ENCODE data around the gene LRP4.

LRP4 gene

GRCh38 chr11:46949297-46949696, 30.9 kb upstream of the LRP4 start:
- Histone ChIP-seq H3K9ac (ENCODE audit: low read depth, low read length, poor library complexity, severe bottlenecking) (no peak overlapping the region), H3K27me3 (ENCODE audit: insufficient read depth, low read length, poor library complexity, severe bottlenecking) (no peaks in the 10 kb centered on the region), H4K20me1 (ENCODE audit: insufficient read depth, low read length, poor library complexity, severe bottlenecking) (no peaks in the 10 kb centered on the region), H3K4me2 (ENCODE audit: low read depth, low read length, poor library complexity, severe bottlenecking) (no peak overlapping the region), H2AFZ (ENCODE audit: low read length) (no peak overlapping the region), H3K36me3 (ENCODE audit: insufficient read depth, low read length) (no peaks in the 10 kb centered on the region), H3K4me1 (ENCODE audit: insufficient read depth, low read length, poor library complexity, severe bottlenecking) (peaks cover 19% of the 10 kb centered on the region), H3K9me2 (replicated peaks; ENCODE audit: low read depth, low read length) (no peaks in the 10 kb centered on the region), H3K79me2 (ENCODE audit: insufficient read depth, low read length) (no peaks in the 10 kb centered on the region), H3F3A (ENCODE audit: low read depth) (no peaks in the 10 kb centered on the region), H3K9me3 (ENCODE audit: insufficient read depth, low read depth, low read length) (no peaks in the 10 kb centered on the region), H3K4me3 (ENCODE audit: low read length, poor library complexity, severe bottlenecking) (no peak overlapping the region)
- TF ChIP-seq EZH2phosphoT487 (IDR thresholded peaks at IDR 0.05; ENCODE audit: borderline replicate concordance) (no peak), CTCF (conservative IDR thresholded peaks at IDR 0.05; ENCODE audit: low read length) (no peak)

- Histone ChIP-seq H3K9ac (ENCODE audit: low read depth, low read length, poor library complexity, severe bottlenecking) (no peak overlapping the region), H3K9me3 (ENCODE audit: insufficient read depth, low read depth, low read length) (no peaks in the 10 kb centered on the region), H3K79me2 (ENCODE audit: insufficient read depth, low read length) (no peaks in the 10 kb centered on the region), H3K4me1 (ENCODE audit: insufficient read depth, low read length, poor library complexity, severe bottlenecking) (peaks cover 19% of the 10 kb centered on the region), H4K20me1 (ENCODE audit: insufficient read depth, low read length, poor library complexity, severe bottlenecking) (no peaks in the 10 kb centered on the region), H2AFZ (ENCODE audit: low read length) (no peak overlapping the region), H3K27me3 (ENCODE audit: insufficient read depth, low read length, poor library complexity, severe bottlenecking) (no peaks in the 10 kb centered on the region), H3F3A (ENCODE audit: low read depth) (no peaks in the 10 kb centered on the region), H3K9me2 (replicated peaks; ENCODE audit: low read depth, low read length) (no peaks in the 10 kb centered on the region), H3K4me2 (ENCODE audit: low read depth, low read length, poor library complexity, severe bottlenecking) (no peak overlapping the region), H3K36me3 (ENCODE audit: insufficient read depth, low read length) (no peaks in the 10 kb centered on the region), H3K4me3 (ENCODE audit: low read length, poor library complexity, severe bottlenecking) (no peak overlapping the region)
- TF ChIP-seq EZH2phosphoT487 (IDR thresholded peaks at IDR 0.05; ENCODE audit: borderline replicate concordance) = no peak
- no peak for TF ChIP-seq CTCF (conservative IDR thresholded peaks at IDR 0.05; ENCODE audit: low read length)
Measured at GRCh38 chr11:46948378-46949131, 30.2 kb upstream of the LRP4 start.

- Histone ChIP-seq H3K4me2 (ENCODE audit: low read depth, low read length, poor library complexity, severe bottlenecking) (no peak overlapping the region), H3K4me3 (ENCODE audit: low read length, poor library complexity, severe bottlenecking) (no peak overlapping the region), H4K20me1 (ENCODE audit: insufficient read depth, low read length, poor library complexity, severe bottlenecking) (no peaks in the 10 kb centered on the region), H3K27me3 (ENCODE audit: insufficient read depth, low read length, poor library complexity, severe bottlenecking) (no peaks in the 10 kb centered on the region), H3K79me2 (ENCODE audit: insufficient read depth, low read length) (no peaks in the 10 kb centered on the region), H3K9me3 (ENCODE audit: insufficient read depth, low read depth, low read length) (no peaks in the 10 kb centered on the region), H3K4me1 (ENCODE audit: insufficient read depth, low read length, poor library complexity, severe bottlenecking) (peaks cover 13% of the 10 kb centered on the region), H3K9me2 (replicated peaks; ENCODE audit: low read depth, low read length) (no peaks in the 10 kb centered on the region), H3F3A (ENCODE audit: low read depth) (no peaks in the 10 kb centered on the region), H3K9ac (ENCODE audit: low read depth, low read length, poor library complexity, severe bottlenecking) (no peak overlapping the region), H2AFZ (ENCODE audit: low read length) (no peak overlapping the region), H3K36me3 (ENCODE audit: insufficient read depth, low read length) (no peaks in the 10 kb centered on the region)
- TF ChIP-seq CTCF (conservative IDR thresholded peaks at IDR 0.05; ENCODE audit: low read length) = no peak
- no peak for TF ChIP-seq EZH2phosphoT487 (IDR thresholded peaks at IDR 0.05; ENCODE audit: borderline replicate concordance)
Measured at GRCh38 chr11:46947399-46948077, 29.2 kb upstream of the LRP4 start.

Data from Loucy (cell line).